HEK293 (cell line): ENCODE measurements around the gene SLC34A3.
A peak's percentile ranks its signal among the peaks of the same experiment; 100 is the strongest.

ENCODE experiments used
- OSR2 ChIP-seq: fragments of 450-650 bp; formaldehyde crosslinking; IDR thresholded peaks from 2 replicates; pipeline ENCODE4 v1.5.1; 2016; ENCODE audit warnings: missing biosample characterization, missing genetic modification characterization
- PRDM10 ChIP-seq: fragments of 450-650 bp; formaldehyde crosslinking; IDR thresholded peaks from 2 replicates; pipeline ENCODE4 v1.5.1; 2016; ENCODE audit warnings: missing biosample characterization, missing genetic modification characterization
- REST ChIP-seq: fragments of 450-650 bp; formaldehyde crosslinking; IDR thresholded peaks from 2 replicates; pipeline ENCODE4 v1.5.1; 2016; ENCODE audit warnings: missing biosample characterization, missing genetic modification characterization
- SETDB1 ChIP-seq: IDR thresholded peaks from one replicate; pipeline ENCODE4 v1.6.1; 2017; ENCODE audit warnings: mild to moderate bottlenecking, low read length, moderate library complexity, mixed read lengths; ENCODE audit not compliant: insufficient read length
- SP7 ChIP-seq: fragments of 450-650 bp; formaldehyde crosslinking; IDR thresholded peaks from 2 replicates; pipeline ENCODE4 v1.5.1; 2016; ENCODE audit warnings: missing biosample characterization, missing genetic modification characterization
- TSHZ1 ChIP-seq: fragments of 450-650 bp; formaldehyde crosslinking; IDR thresholded peaks from 2 replicates; pipeline ENCODE4 v1.5.1; 2016; ENCODE audit warnings: missing biosample characterization, missing genetic modification characterization, borderline replicate concordance
- ZBTB21 ChIP-seq: fragments of 450-650 bp; formaldehyde crosslinking; IDR thresholded peaks from 2 replicates; pipeline ENCODE4 v1.5.1; 2017; ENCODE audit warnings: missing biosample characterization, missing genetic modification characterization
- ZBTB48 ChIP-seq: fragments of 450-650 bp; formaldehyde crosslinking; IDR thresholded peaks from 2 replicates; pipeline ENCODE4 v1.5.1; 2016; ENCODE audit warnings: missing biosample characterization, missing genetic modification characterization
- ZIC2 ChIP-seq: fragments of 450-650 bp; formaldehyde crosslinking; IDR thresholded peaks from 2 replicates; pipeline ENCODE4 v1.5.1; 2016; ENCODE audit warnings: missing biosample characterization, missing genetic modification characterization
- ZNF148 ChIP-seq: fragments of 450-650 bp; formaldehyde crosslinking; IDR thresholded peaks from 2 replicates; pipeline ENCODE4 v1.5.0; 2017; ENCODE audit warnings: missing biosample characterization, missing genetic modification characterization, borderline replicate concordance
- ZNF157 ChIP-seq: fragments of 450-650 bp; formaldehyde crosslinking; IDR thresholded peaks from 2 replicates; pipeline ENCODE4 v1.5.1; 2016; ENCODE audit warnings: missing biosample characterization, missing genetic modification characterization
- ZNF274 ChIP-seq, 2 experiments: fragments of 200-500 bp in 1 of 2; fragments of 450-650 bp in 1 of 2; sonication (Bioruptor generic) in 1 of 2; formaldehyde crosslinking in 1 of 2; IDR thresholded peaks; 2 replicates each; pipeline versions ENCODE4 v1.5.1 to v1.6.1; 2014 to 2016; ENCODE audit warnings: borderline replicate concordance in 1 of 2, inconsistent platforms in 1 of 2, low read length in 1 of 2, missing biosample characterization in 1 of 2, missing genetic modification characterization in 1 of 2
- ZNF280C ChIP-seq: fragments of 450-650 bp; formaldehyde crosslinking; IDR thresholded peaks from 2 replicates; pipeline ENCODE4 v1.5.1; 2016; ENCODE audit warnings: missing biosample characterization, missing genetic modification characterization
- ZNF292 ChIP-seq: fragments of 450-650 bp; formaldehyde crosslinking; IDR thresholded peaks from 2 replicates; pipeline ENCODE4 v1.5.1; 2016; ENCODE audit warnings: low read depth, missing biosample characterization, missing genetic modification characterization, borderline replicate concordance
- ZNF350 ChIP-seq: fragments of 450-650 bp; formaldehyde crosslinking; IDR thresholded peaks from 2 replicates; pipeline ENCODE4 v1.5.0; 2017; ENCODE audit warnings: missing biosample characterization, mild to moderate bottlenecking, missing genetic modification characterization
- ZNF354C ChIP-seq: fragments of 450-650 bp; formaldehyde crosslinking; IDR thresholded peaks from 2 replicates; pipeline ENCODE4 v1.5.1; 2016; ENCODE audit warnings: missing biosample characterization, missing genetic modification characterization, low read depth, borderline replicate concordance
- ZNF362 ChIP-seq: fragments of 450-650 bp; formaldehyde crosslinking; IDR thresholded peaks from 2 replicates; pipeline ENCODE4 v1.5.1; 2016; ENCODE audit warnings: missing biosample characterization, missing genetic modification characterization
- ZNF366 ChIP-seq: fragments of 450-650 bp; formaldehyde crosslinking; conservative IDR thresholded peaks from 2 replicates; pipeline ENCODE4 v1.5.1; 2016; ENCODE audit warnings: missing biosample characterization, missing genetic modification characterization
- ZNF514 ChIP-seq: fragments of 450-650 bp; formaldehyde crosslinking; IDR thresholded peaks from 2 replicates; pipeline ENCODE4 v1.5.1; 2016; ENCODE audit warnings: missing biosample characterization, missing genetic modification characterization
- ZNF707 ChIP-seq: fragments of 450-650 bp; formaldehyde crosslinking; IDR thresholded peaks from 2 replicates; pipeline ENCODE4 v1.5.1; 2016; ENCODE audit warnings: missing biosample characterization, missing genetic modification characterization
- ZNF843 ChIP-seq: fragments of 450-650 bp; formaldehyde crosslinking; IDR thresholded peaks from 2 replicates; pipeline ENCODE4 v1.5.1; 2016; ENCODE audit warnings: missing biosample characterization, missing genetic modification characterization
- ZSCAN16 ChIP-seq: fragments of 450-650 bp; formaldehyde crosslinking; IDR thresholded peaks from 2 replicates; pipeline ENCODE4 v1.5.1; 2016; ENCODE audit warnings: missing biosample characterization, missing genetic modification characterization

SLC34A3 gene

GRCh38 chr9:137195525-137196220 lies 35.0 kb upstream of the SLC34A3 start (continued):
- no peak for TF ChIP-seq TSHZ1 (tag by site-specific recombination)
- no peak for TF ChIP-seq ZNF707
- TF ChIP-seq ZNF292 (tag by site-specific recombination) = no peak
- TF ChIP-seq ZBTB48 (tag by site-specific recombination) = peak; percentile 51; the same call in 1 of the 2 replicates
- peak; percentile 77 for TF ChIP-seq ZIC2 (tag by site-specific recombination)
- no peak for TF ChIP-seq ZNF514
- TF ChIP-seq REST = no peak
- no peak for TF ChIP-seq ZNF354C (tag by site-specific recombination)
- TF ChIP-seq ZNF843 (tag by site-specific recombination) = no peak
- TF ChIP-seq ZNF274 (IDR thresholded peaks at IDR 0.05; ENCODE audit: low read length) = no peak
- no peak for TF ChIP-seq ZNF274 (tag by site-specific recombination; IDR thresholded peaks at IDR 0.05; ENCODE audit: borderline replicate concordance)
- no peak for TF ChIP-seq ZSCAN16
- TF ChIP-seq ZNF157 (tag by site-specific recombination) = no peak
- no peak for TF ChIP-seq SP7
- no peak for TF ChIP-seq ZNF148 (tag by site-specific recombination)
- TF ChIP-seq PRDM10 (tag by site-specific recombination) = no peak
- no peak for TF ChIP-seq ZNF350 (tag by site-specific recombination)
- TF ChIP-seq ZNF280C (tag by site-specific recombination) = no peak
- peak; percentile 35; the same call in 1 of the 2 replicates for TF ChIP-seq ZNF366 (tag by site-specific recombination)
- no peak for TF ChIP-seq OSR2
- no peak for TF ChIP-seq ZBTB21 (tag by site-specific recombination)
- no peak for TF ChIP-seq ZNF362 (tag by site-specific recombination)
- no peak for TF ChIP-seq SETDB1
